HL-60 (cell line): ENCODE measurements around the gene KIFC1.

Source experiments
- GABPA ChIP-seq: IDR thresholded peaks from 2 replicates; pipeline ENCODE4 v1.6.1; 2012; ENCODE audit warnings: low read depth
- POLR2AphosphoS5 ChIP-seq: IDR thresholded peaks from 2 replicates; pipeline ENCODE4 v1.6.1; 2012; ENCODE audit warnings: low read depth
- SPI1 ChIP-seq: IDR thresholded peaks from 2 replicates; pipeline ENCODE4 v1.6.1; 2012; ENCODE audit warnings: low read depth, mild to moderate bottlenecking, borderline replicate concordance
- TF ChIP-seq, protein P1 (sequence below): IDR thresholded peaks from one replicate; pipeline ENCODE4 v1.5.1; 2011; ENCODE audit warnings: low read length, control low read depth, inconsistent platforms; ENCODE audit not compliant: insufficient read depth

DNA sequence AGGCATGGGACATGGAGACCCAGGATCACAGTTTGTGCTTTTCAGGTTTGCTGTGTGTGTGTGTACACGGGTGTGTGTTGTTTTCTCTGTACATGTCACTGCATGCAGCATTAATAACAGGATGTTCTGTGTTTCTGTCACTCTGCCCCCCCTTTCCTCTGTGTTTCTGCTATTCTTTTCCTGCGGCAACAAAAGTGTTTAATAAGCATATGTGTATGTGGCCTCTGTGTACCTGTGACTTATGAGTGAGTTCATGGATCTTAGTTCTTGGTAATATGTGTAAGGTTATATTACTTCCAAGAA lies 38.1 kb downstream of the KIFC1 start:
- TF ChIP-seq, protein P1, sequence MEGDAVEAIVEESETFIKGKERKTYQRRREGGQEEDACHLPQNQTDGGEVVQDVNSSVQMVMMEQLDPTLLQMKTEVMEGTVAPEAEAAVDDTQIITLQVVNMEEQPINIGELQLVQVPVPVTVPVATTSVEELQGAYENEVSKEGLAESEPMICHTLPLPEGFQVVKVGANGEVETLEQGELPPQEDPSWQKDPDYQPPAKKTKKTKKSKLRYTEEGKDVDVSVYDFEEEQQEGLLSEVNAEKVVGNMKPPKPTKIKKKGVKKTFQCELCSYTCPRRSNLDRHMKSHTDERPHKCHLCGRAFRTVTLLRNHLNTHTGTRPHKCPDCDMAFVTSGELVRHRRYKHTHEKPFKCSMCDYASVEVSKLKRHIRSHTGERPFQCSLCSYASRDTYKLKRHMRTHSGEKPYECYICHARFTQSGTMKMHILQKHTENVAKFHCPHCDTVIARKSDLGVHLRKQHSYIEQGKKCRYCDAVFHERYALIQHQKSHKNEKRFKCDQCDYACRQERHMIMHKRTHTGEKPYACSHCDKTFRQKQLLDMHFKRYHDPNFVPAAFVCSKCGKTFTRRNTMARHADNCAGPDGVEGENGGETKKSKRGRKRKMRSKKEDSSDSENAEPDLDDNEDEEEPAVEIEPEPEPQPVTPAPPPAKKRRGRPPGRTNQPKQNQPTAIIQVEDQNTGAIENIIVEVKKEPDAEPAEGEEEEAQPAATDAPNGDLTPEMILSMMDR, result no peak
- no peak for TF ChIP-seq GABPA
- TF ChIP-seq POLR2AphosphoS5, result no peak
- TF ChIP-seq SPI1, result no peak
